ENCODE measurements around the gene CEP55. TPM values are rescaled to one million over a fixed set of nuclear protein-coding genes. Genes with fewer than 3 reads are reported as not detected.

Gene CEP55
- total and polyA plus RNA-seq, 9 of the 15 experiments (the other 6 are each of a cell fraction or from before 2014, with no cell fraction given), result 4.4 to 32.5 (median 18.1) TPM

DNA sequence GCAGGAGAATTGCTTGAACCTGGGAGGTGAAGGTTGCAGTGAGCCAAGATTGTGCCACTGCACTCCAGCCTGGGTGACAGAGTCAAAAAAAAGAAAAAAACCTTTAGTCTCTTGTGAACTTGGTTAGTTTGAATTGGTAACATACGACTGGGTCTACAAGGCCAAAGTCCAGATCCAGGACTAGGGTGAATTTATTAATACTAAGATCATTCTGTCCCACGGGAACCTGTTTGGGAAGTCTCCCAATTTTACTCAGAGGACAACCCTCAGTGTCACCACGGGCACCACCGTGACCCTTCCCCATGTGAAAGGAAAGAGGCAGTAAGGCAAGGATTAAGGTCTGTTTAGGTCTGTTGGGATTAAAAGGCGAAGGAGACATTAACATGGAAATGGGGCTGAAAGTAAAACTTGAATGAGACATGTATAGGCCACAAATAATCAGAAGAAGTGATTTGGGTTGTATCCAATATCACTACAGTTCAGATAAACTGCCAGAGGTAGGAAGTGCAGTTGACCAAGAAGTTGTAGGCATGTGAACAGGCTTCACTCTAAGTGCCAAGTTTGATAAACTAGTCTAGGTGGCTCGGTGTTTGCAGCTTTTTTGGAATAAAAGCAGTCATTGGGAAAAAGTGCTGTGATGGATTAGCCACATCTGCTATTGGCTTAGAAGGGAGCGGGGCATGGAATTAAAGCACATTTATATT, 45.0 kb upstream of the CEP55 start (continued):
- TF ChIP-seq DEAF1 (CRISPR knock-in tag; IDR thresholded peaks at IDR 0.05) (no peak), U2AF2 (optimal IDR thresholded peaks at IDR 0.05; ENCODE audit: low read depth, low read length) (no peak), CBFA2T3 (IDR thresholded peaks at IDR 0.05) (no peak), PCBP2 (IDR thresholded peaks at IDR 0.05; ENCODE audit: low read depth, low read length, poor library complexity, severe bottlenecking) (no peak), POLR2B (IDR thresholded peaks at IDR 0.05; ENCODE audit: low read depth, partially characterized antibody) (no peak), CREB3L1 (IDR thresholded peaks at IDR 0.05; ENCODE audit: borderline replicate concordance, low read depth) (no peak), TSHZ1 (CRISPR knock-in tag; IDR thresholded peaks at IDR 0.05) (no peak), ZSCAN32 (CRISPR knock-in tag; IDR thresholded peaks at IDR 0.05) (no peak), CBX5 (IDR thresholded peaks at IDR 0.05; ENCODE audit: borderline replicate concordance, low read depth) (no peak)
- TF ChIP-seq, protein P1, sequence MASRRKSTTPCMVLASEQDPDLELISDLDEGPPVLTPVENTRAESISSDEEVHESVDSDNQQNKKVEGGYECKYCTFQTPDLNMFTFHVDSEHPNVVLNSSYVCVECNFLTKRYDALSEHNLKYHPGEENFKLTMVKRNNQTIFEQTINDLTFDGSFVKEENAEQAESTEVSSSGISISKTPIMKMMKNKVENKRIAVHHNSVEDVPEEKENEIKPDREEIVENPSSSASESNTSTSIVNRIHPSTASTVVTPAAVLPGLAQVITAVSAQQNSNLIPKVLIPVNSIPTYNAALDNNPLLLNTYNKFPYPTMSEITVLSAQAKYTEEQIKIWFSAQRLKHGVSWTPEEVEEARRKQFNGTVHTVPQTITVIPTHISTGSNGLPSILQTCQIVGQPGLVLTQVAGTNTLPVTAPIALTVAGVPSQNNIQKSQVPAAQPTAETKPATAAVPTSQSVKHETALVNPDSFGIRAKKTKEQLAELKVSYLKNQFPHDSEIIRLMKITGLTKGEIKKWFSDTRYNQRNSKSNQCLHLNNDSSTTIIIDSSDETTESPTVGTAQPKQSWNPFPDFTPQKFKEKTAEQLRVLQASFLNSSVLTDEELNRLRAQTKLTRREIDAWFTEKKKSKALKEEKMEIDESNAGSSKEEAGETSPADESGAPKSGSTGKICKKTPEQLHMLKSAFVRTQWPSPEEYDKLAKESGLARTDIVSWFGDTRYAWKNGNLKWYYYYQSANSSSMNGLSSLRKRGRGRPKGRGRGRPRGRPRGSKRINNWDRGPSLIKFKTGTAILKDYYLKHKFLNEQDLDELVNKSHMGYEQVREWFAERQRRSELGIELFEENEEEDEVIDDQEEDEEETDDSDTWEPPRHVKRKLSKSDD (conservative IDR thresholded peaks at IDR 0.05; ENCODE audit: low read length), result no peak

Measured in K562 (cell line).